Keratinocyte (primary cell): ENCODE measurements around the gene RARA.

ENCODE experiments used
- CTCF ChIP-seq, 3 experiments: IDR thresholded peaks in 1 of 3; conservative IDR thresholded peaks in 1 of 3; optimal IDR thresholded peaks in 1 of 3; 2 replicates in 2 of 3; 3 replicates in 1 of 3; pipeline versions ENCODE3 to v1.5.1; 2011; ENCODE audit warnings: low read length in 3 of 3, mild to moderate bottlenecking in 3 of 3, moderate library complexity in 2 of 3, control low read depth in 1 of 3, inconsistent platforms in 1 of 3; ENCODE audit not compliant: insufficient read depth in 2 of 3; ENCODE audit errors: extremely low read depth in 1 of 3
- EZH2 ChIP-seq: IDR thresholded peaks from one replicate; pipeline ENCODE4 v1.6.1; 2012; ENCODE audit warnings: inconsistent platforms, mild to moderate bottlenecking, low read length, moderate library complexity

DNA sequence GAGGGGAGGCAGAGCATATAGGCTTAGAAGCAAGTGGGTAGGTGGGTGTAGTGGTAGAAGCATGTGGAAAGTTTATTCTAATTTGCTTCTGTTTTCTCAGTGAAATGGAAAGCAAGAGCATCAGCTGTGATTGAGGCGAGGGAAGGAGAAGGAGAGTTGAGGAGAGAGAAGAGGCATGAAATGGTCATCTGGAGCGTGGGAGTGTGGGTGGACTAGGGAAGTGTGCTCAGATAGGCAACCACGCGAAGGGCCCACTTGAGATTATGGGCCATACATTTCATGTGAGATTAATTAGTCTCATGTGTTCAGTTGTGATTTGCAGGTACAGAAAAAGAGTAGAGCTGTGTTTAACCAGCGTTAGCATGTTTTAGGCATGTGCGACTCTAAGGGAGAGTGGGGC lies 42.1 kb upstream of the RARA start:
- TF ChIP-seq CTCF (optimal IDR thresholded peaks at IDR 0.05 in 1 of 3, IDR thresholded peaks at IDR 0.05 in 1 of 3, conservative IDR thresholded peaks at IDR 0.05 in 1 of 3; ENCODE audit: extremely low read depth in 1 of 3, insufficient read depth in 2 of 3, low read length in 3 of 3) (no peak), EZH2 (no peak)
